Measurements from ENCODE around the gene TNFSF13.

DNA sequence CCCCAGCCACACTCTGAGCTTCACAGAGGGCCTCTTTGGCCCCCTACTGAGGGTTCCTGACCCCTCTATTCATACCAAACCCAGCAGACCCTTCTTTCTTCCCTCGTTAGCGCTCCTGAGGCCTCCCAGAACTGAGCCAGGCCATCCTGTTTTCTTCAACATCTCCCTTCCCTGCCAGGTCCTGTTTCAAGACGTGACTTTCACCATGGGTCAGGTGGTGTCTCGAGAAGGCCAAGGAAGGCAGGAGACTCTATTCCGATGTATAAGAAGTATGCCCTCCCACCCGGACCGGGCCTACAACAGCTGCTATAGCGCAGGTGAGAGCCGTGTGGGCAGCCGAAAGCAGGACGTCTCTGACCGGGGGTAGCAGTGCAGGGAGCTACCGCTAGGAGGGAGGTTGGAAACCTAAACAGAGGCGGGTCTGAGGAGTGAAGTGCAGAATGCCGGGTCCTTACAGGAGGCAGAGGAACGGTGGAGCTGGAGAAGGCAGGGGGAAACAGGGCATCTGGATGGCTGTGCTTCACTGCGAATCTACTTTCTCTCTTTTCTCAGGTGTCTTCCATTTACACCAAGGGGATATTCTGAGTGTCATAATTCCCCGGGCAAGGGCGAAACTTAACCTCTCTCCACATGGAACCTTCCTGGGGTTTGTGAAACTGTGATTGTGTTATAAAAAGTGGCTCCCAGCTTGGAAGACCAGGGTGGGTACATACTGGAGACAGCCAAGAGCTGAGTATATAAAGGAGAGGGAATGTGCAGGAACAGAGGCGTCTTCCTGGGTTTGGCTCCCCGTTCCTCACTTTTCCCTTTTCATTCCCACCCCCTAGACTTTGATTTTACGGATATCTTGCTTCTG, 1.9 kb downstream of the TNFSF13 start:
- TF ChIP-seq CTCF (IDR thresholded peaks at IDR 0.05; ENCODE audit: low read depth, low read length, poor library complexity, severe bottlenecking) (no peak), EZH2phosphoT487 (IDR thresholded peaks at IDR 0.05; ENCODE audit: borderline replicate concordance, low read length) (no peak)
